Mesenteric fat pad (tissue), 1 donor: ENCODE measurements around the gene USP2. TPM values are rescaled to one million over a fixed set of nuclear protein-coding genes. Genes with fewer than 3 reads are reported as not detected.
"Not testable (repeated sequence)": the region's sequence is repeated elsewhere in the genome, so short reads cannot be mapped to it uniquely, and the experiment has no call there.

ENCODE experiments used
- DNase-seq: peaks from one replicate; pipeline ENCODE4 v3.0.0-alpha.2; 2020; ENCODE audit warnings: low spot score
- total RNA-seq: library from RNA; stranded (reverse); fragmentation: NEBNext Ultra II Directional; extraction: Animal tissue kit (Norgen Biotek cat#: 25700); gene quantifications from one replicate; pipeline ENCODE4 v1.2.1, GENCODE V29; 2021
- donor health status: DM: yes; HTN: yes; CAD: no.

The USP2 gene
- total RNA-seq, 1 donor from 2014 or later = 4.2 TPM

DNA sequence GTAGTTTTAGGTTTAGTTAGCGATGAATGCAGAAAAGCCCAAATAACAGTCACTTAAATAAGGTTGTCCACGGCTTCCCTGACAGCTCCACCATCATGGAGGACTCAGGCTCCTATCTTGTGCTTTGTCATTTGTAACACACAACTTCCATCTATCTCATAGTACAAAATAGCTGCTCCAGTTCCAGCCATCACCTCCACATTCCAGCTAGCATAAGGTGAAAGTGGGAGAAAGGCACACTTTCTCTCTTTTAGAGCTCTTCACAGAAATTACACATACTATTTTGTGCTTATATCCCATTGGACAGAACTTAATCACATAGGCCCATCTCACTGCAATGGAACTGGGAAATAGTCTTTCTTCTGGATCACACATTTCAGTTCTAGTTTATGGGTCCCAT is 32.8 kb upstream of the USP2 start:
- no peak for DNase-seq

DNA sequence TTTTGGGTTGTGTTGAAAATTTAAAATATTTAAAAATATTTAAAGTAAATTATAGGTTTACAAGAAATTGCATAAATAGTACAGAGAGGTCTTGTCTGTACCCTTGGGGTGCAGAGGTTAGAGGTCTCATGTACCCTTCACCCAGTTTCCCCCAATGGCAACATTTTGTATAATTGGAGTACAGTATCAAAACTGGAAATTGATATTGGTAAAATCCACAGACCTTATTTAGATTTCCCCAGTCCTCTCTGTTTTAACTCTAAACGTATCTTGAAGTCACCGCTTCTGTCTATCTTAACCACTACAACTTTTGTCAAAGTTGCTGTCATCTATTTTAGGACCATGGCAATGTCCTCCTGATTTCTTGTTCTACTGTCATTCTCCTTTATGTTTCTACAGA is 30.6 kb upstream of the USP2 start:
- no peak for DNase-seq

- no peak for DNase-seq
These were observed 29.0 kb upstream of the USP2 start for GRCh38 chr11:119410501-119410900.

DNA sequence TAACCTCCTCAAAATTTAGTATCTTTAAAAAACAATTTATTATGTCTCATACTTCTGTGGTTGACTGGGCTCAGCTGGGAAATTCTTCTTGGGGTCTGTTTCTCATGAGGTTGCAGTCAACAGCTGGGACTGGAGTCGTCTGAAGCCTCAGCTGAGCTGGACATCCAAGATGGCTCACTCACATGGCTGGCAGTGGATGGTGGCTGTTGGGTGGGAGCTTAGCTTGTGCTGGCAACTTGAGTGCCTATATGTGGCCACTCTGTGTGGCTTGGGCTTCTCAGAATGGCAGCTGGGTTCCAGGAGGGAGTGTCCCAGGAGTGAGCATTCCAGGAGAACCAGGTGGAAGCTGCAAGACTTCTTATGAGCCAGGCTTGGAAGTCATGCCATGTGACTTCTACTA is 28.2 kb upstream of the USP2 start:
- no peak for DNase-seq

DNA sequence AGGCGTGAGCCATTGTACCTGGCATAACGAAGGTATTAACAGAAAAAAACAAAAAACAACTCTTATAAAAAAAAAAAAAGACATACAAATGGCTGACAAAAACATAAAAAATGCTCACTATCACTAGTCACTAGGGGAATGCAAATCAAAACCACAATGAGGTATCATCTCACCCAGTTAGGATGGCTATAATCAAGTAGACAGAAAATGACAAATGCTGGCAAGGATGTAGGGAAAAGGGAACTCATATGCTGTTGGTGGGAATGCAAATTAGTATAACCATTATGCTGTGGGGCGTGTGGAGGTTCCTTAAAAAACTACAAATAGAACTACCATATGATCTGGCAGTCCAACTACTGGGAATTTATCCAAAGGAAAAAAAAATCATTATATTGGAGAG is 24.5 kb upstream of the USP2 start:
- DNase-seq = no peak

DNA sequence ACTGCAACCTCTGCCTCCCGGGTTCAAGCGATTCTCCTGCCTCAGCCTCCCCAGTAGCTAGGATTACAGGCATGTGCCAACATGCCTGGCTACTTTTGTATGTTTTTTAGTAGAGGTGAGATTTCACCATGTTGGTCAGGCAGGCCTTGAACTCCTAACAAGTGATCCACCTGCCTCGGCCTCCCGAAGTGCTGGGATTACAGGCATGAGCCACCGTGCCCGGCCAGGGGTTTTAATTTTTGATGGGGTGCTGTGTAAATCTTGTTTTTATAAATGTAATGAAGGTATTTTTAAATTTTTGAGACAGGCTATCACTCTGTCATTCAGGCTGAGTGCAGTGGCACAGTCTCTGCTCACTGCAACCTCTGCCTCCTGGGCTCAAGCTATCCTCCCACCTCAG is 24.0 kb upstream of the USP2 start:
- DNase-seq = not testable (repeated sequence)

DNA sequence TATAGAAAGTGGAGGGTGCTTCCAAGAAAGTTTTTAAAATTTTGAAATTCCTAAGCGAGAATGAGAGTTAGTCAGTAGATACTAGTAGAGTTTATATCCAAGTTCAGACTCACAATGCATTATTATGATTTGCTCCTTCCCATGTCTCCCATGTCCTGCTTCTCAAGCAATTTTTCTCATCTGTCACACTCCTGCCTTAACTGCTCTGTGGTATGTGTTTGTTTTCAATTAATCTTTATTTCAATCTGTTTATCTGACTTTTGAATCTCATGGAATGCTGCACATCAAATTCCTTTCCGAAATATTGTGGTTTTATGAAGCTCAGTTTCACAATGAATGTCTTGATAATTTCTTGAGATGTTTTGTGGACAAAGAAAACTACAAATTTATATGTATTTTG is 23.4 kb upstream of the USP2 start:
- no peak for DNase-seq

DNA sequence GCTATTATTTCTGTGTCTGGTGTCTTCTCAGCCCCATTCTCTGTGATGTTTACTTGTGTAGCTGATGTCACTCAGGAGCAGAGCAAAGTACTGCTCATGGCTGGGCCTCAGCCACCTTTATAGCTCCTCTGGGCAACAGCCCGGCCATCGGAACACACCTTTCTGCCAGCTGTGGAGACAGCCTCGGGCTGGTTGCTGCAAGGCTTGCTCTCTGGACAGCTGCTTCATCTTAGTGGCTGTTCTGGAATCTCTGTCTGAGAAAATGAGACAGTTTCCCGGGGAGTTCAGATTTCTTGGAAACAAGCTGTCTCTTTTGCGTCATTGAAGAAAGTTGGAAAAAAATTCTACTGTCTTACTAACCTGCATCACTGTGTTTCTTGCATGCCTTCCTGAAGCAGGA is 21.5 kb upstream of the USP2 start:
- no peak for DNase-seq

DNA sequence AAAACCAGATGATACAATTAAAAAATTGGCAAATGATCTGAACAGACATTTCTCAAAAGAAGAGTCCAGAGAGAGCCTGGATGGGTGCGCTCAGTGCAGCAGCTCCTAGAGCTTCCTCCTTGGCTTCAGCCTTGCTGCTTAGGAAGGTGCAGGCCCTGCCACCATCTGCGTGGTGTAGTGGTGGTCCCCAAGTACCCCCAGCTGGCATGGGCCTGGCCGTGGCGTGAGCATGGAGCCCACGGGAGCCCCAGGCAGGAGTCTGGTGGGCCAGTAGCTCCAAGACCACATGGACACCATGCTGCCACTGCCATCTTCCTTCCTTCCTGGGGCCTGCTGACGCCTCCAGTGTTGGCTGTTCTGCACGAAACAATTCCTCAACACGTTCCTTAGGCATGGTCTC is 21.0 kb upstream of the USP2 start:
- no peak for DNase-seq

- DNase-seq = no peak
These were observed 19.4 kb upstream of the USP2 start for GRCh38 chr11:119400860-119401259.

GRCh38 chr11:119397740-119398139 is 16.2 kb upstream of the USP2 start:
- no peak for DNase-seq

DNA sequence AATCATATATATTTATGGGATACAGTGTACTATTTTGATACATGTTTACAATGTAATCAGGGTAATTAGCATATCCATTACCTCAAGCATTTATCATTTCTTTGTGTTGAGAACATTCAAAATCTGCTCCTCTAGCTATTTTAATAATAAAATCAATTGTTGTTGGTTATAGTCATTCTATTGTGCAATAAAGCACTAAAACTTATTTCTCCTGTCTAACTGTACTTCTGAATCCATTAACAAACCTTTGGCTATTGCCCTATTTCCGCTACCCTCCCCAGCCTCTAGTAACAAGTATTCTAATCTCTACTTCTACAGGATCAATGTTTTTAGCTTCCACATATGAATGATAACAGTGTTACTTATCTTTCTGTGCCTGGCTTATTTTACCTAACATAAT is 15.3 kb upstream of the USP2 start:
- DNase-seq = no peak

DNA sequence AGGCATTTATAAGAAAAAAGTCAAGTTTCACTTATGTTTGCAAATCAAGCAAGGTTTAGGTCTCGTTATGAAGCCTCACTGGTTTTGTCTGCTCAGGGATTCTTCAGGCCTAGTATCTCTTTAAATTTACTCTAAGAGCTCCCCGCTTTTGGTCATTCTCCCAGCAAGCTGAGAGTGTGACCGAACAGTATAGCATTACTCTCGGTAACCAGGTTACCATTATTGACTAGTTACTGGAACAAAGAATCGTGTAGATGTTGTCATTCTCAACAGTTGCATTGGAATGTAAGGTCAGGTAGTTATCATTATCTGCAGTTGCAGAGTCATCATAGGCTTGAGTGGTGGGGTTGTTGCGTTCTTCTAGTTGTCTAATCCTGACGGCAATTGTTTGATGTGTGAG is 9.8 kb upstream of the USP2 start:
- no peak for DNase-seq

- DNase-seq = no peak
These were observed 8.2 kb upstream of the USP2 start for GRCh38 chr11:119389611-119390254.

- DNase-seq = no peak
These were observed 6.6 kb upstream of the USP2 start for GRCh38 chr11:119388103-119388502.

DNA sequence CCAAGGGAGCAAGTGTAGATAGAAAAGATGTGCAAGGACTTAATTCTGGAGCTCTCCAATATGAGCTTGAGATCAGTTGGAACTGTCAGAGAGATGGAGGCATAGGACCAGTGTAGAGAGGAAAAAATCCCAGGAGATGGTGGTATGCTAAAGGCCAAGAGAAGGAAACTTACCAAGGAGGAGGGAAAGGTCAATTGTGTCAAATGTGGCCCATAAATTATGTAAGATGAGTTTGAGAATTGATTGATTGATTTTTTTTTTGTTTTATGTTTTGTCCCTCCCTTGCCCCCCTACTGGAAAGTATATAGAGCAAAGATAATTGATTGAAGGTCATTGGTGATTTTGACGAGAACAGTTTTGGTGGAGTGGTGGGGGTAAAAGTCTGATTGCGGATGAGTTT is 2.8 kb upstream of the USP2 start:
- no peak for DNase-seq

DNA sequence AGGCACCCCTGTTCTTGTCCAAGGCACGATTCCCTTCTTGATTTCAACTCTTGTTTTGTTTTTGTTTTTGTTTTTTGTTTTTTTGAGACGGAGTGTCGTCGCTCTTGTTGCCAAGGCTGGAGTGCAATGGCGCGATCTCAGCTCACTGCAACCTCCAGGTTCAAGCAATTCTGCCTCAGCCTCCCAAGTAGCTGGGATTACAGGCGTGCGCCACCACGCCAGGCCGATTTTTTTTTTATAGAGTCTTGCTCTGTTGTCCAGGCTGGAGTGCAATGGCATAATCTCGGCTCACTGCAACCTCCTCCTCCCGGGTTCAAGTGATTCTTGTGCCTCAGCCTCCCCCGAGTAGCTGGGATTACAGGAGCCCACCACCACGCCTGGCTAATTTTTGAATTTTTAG is 1.0 kb upstream of the USP2 start:
- peak; percentile 35 for DNase-seq

- no peak for DNase-seq
These were observed 611 bp upstream of the USP2 start for GRCh38 chr11:119382101-119382500.

DNA sequence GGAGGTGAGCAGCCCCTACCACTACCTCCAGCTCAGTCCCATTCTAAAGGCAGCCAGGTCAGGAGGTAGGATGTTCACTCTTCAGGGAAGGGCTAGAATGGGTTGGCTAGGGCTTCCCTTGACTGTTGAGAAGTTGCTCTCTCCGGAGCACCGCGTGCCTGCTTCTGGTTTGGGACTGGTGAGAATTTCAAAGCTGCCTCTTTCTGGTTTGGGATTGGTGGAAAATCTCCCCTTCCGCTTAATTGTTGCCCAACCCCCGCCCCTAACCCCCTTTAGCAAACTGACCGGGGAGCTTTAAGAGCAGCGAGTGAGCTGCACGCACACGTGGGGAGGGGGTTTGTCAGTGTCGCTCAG is 686 bp downstream of the USP2 start:
- DNase-seq = no peak

GRCh38 chr11:119380160-119380826 is 1.2 kb downstream of the USP2 start:
- DNase-seq = peak; percentile 87

- DNase-seq = peak; percentile 86
These were observed 2.5 kb downstream of the USP2 start for GRCh38 chr11:119378851-119379465.

- peak; percentile 62 for DNase-seq
These were observed 3.4 kb downstream of the USP2 start for GRCh38 chr11:119377961-119378667.
